ENCODE data around the gene INPP5A.

INPP5A gene

GRCh38 chr10:132599732-132600131 lies 62.1 kb downstream of the INPP5A start:
- DNase-seq (ENCODE audit: low read depth) = no peak

- no peak for DNase-seq (ENCODE audit: low read depth)
Measured at GRCh38 chr10:132600416-132600815, 62.8 kb downstream of the INPP5A start.

GRCh38 chr10:132601567-132601966 lies 64.0 kb downstream of the INPP5A start:
- no peak for DNase-seq (ENCODE audit: low read depth)

GRCh38 chr10:132602614-132603013 lies 65.0 kb downstream of the INPP5A start:
- no peak for DNase-seq (ENCODE audit: low read depth)

GRCh38 chr10:132603851-132604533 lies 66.4 kb downstream of the INPP5A start:
- DNase-seq (ENCODE audit: low read depth) = no peak

GRCh38 chr10:132604686-132605085 lies 67.1 kb downstream of the INPP5A start:
- DNase-seq (ENCODE audit: low read depth) = no peak

GRCh38 chr10:132605390-132605789 lies 67.8 kb downstream of the INPP5A start:
- DNase-seq (ENCODE audit: low read depth) = no peak

GRCh38 chr10:132606031-132606491 lies 68.5 kb downstream of the INPP5A start:
- DNase-seq (ENCODE audit: low read depth) = no peak

- no peak for DNase-seq (ENCODE audit: low read depth)
Measured at GRCh38 chr10:132606536-132607316, 69.1 kb downstream of the INPP5A start.

GRCh38 chr10:132607491-132607890 lies 69.9 kb downstream of the INPP5A start:
- no peak for DNase-seq (ENCODE audit: low read depth)

GRCh38 chr10:132607961-132608495 lies 70.4 kb downstream of the INPP5A start:
- DNase-seq (ENCODE audit: low read depth) = no peak

- DNase-seq (ENCODE audit: low read depth) = no peak
Measured at GRCh38 chr10:132608511-132609195, 71.1 kb downstream of the INPP5A start.

GRCh38 chr10:132609211-132609610 lies 71.6 kb downstream of the INPP5A start:
- no peak for DNase-seq (ENCODE audit: low read depth)

- DNase-seq (ENCODE audit: low read depth) = no peak
Measured at GRCh38 chr10:132610071-132610701, 72.6 kb downstream of the INPP5A start.

GRCh38 chr10:132611026-132611910 lies 73.7 kb downstream of the INPP5A start:
- DNase-seq (ENCODE audit: low read depth) = no peak

- DNase-seq (ENCODE audit: low read depth) = no peak
Measured at GRCh38 chr10:132611986-132612385, 74.4 kb downstream of the INPP5A start.

GRCh38 chr10:132612571-132613504 lies 75.3 kb downstream of the INPP5A start:
- DNase-seq (ENCODE audit: low read depth) = no peak

GRCh38 chr10:132613566-132614348 lies 76.2 kb downstream of the INPP5A start:
- no peak for DNase-seq (ENCODE audit: low read depth)

Data from amniotic epithelial cell (primary cell).